ENCODE results near the gene PCP4L1. TPM values are rescaled to one million over a fixed set of nuclear protein-coding genes. Genes with fewer than 3 reads are reported as not detected.

The PCP4L1 gene
- total RNA-seq, 1 experiment from 2014 or later: 0.83 TPM

GRCh38 chr1:161228032-161228431, 30.5 kb upstream of the PCP4L1 start:
- H4K20me1 ChIP-seq (ENCODE audit: control insufficient read depth, insufficient read depth, insufficient read length): no peaks in the 10 kb centered on the region
- no peak overlapping the region for H3K27ac ChIP-seq (ENCODE audit: insufficient read length, low read depth, low read length)
- no CpG with 5 or more reads among the region's 7 CpGs for WGBS (ENCODE audit: extremely low coverage, insufficient read length, low lambda C conversion rate)
- no peaks in the 10 kb centered on the region for H3K79me1 ChIP-seq (ENCODE audit: insufficient read depth, low read depth, low read length, poor library complexity, severe bottlenecking)
- H2BK15ac ChIP-seq (ENCODE audit: low read depth, low read length): no peak overlapping the region
- Mint-ChIP-seq H3K36me3 (ENCODE audit: insufficient read depth in 1 of 3, low read depth in 3 of 3) (peaks cover 18 to 22% (median 20%) of the 10 kb centered on the region in 3 experiments; a peak in 6 of 7 replicates), H3K27ac (0 out of 7 replicates have a peak overlapping the region, but pooled peaks of 1 of the 3 experiments have one; percentile 21), H3K9me3 (no peaks in the 10 kb centered on the region), H3K27me3 (ENCODE audit: low read depth) (no peaks in the 10 kb centered on the region), H3K4me3 (0 out of 5 replicates have a peak overlapping the region, but pooled peaks of 1 of the 2 experiments have one; percentile 20), H3K4me1 (peaks cover 23 to 40% of the 10 kb centered on the region in 2 experiments)
- no peak overlapping the region for H4K8ac ChIP-seq (replicated peaks; ENCODE audit: insufficient read length, low read depth, low read length)
- no peak overlapping the region for H3K4me2 ChIP-seq (ENCODE audit: insufficient read depth, insufficient read length, low read length)
- no peak for DNase-seq
- no peak overlapping the region for H4K91ac ChIP-seq (ENCODE audit: insufficient read length, low read depth, low read length)
- peaks cover 8% of the 10 kb centered on the region; the same call in 1 of the 2 replicates for H3K4me1 ChIP-seq (ENCODE audit: insufficient read depth, low read length)
- no peak overlapping the region for H2BK120ac ChIP-seq (ENCODE audit: low read depth, low read length, poor library complexity, severe bottlenecking)
- no peak overlapping the region for H3K14ac ChIP-seq (ENCODE audit: insufficient read depth, low read length)
- H3K56ac ChIP-seq (ENCODE audit: insufficient read length, low read depth, low read length): no peak overlapping the region
- H3K9me3 ChIP-seq (ENCODE audit: control insufficient read depth, low read depth, low read length): no peaks in the 10 kb centered on the region
- no peak overlapping the region for H2AK5ac ChIP-seq (ENCODE audit: insufficient read length, low read length)
- no peak overlapping the region for H2BK12ac ChIP-seq (ENCODE audit: insufficient read length, low read depth, low read length)
- no peak overlapping the region for H3K9ac ChIP-seq (ENCODE audit: extremely low read depth, insufficient read length, low read length)
- H2BK20ac ChIP-seq (ENCODE audit: low read depth, low read length, poor library complexity, severe bottlenecking): no peak overlapping the region
- H3T11ph ChIP-seq (ENCODE audit: low read length): no peak overlapping the region
- no peak overlapping the region for H4K5ac ChIP-seq (ENCODE audit: insufficient read length, low read depth, low read length)
- H3K23ac ChIP-seq (ENCODE audit: insufficient read length, low read depth, low read length): no peak overlapping the region
- H3K18ac ChIP-seq (ENCODE audit: insufficient read length, low read depth, low read length): no peak overlapping the region
- no peaks in the 10 kb centered on the region for H3K79me2 ChIP-seq (ENCODE audit: insufficient read depth, low read length)
- H3K4ac ChIP-seq (ENCODE audit: low read depth, low read length): no peak overlapping the region
- no peaks in the 10 kb centered on the region for H3K27me3 ChIP-seq (ENCODE audit: insufficient read depth, low read length)
- H2BK5ac ChIP-seq (ENCODE audit: insufficient read length, low read length): no peak overlapping the region
- H3K23me2 ChIP-seq (ENCODE audit: insufficient read length, low read depth, low read length, poor library complexity, severe bottlenecking): no peaks in the 10 kb centered on the region
- H2AFZ ChIP-seq (ENCODE audit: low read length): no peak overlapping the region
- no peak for TF ChIP-seq CTCF (conservative IDR thresholded peaks at IDR 0.05)
